Stimulated activated CD8-positive, alpha-beta memory T cell treated with anti-CD3 and anti-CD28 coated beads, Interleukin-7, amount 100 ng/mL, for 1 hour (primary cell): ENCODE results near the gene MPZL2.

Experiments
- DNase-seq, 2 donors: peaks; one replicate each; pipeline ENCODE4 v3.0.0-alpha.2; 2020; ENCODE audit warnings: low read depth in 2 of 2

The MPZL2 gene

DNA sequence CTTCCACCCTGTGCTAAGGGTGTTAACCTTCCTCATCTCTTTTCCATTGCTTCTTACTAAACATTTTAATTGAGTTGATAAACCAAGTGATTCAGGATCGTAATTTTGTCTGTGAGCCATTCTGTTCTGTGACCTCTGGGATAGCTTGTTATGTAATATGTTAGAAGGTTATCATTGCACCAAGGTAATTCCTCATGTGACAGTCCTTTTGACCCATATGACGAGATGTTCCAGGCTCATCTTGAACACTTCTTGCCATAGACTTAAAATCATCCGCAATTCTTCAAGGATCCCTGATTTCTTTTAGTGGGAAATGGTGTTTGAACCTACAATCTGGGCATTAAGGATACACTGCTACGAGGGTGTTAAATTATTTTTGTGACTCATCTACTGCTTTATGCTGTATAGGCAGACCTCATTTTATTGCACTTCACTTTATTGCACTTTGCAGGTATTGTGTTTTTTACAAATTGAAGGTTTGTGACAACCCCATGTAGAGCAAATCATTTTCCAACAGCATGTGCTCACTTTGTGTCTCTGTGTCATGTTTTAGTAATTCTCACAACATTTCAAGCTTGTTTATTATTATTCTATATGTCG is 19.0 kb upstream of the MPZL2 start:
- DNase-seq, result no peak

DNA sequence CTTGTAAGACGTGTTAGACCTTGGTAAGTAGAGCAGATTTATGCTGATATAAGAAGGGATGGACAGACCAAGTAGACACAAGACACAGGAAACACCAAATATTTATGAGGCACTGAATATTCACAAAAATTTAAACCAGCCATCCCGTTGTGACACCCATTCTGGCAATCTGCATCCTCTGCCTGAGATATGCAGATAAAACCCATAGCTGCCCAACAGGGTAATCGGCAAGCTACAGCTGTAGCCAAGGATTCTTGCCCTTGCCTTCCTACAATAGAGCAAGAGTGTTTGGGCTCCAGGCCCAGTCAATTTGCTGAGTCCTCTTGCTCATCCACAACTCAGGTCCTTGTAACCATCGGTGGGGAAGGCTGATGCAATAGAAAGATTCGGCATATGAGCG is 18.5 kb upstream of the MPZL2 start:
- no peak for DNase-seq

DNA sequence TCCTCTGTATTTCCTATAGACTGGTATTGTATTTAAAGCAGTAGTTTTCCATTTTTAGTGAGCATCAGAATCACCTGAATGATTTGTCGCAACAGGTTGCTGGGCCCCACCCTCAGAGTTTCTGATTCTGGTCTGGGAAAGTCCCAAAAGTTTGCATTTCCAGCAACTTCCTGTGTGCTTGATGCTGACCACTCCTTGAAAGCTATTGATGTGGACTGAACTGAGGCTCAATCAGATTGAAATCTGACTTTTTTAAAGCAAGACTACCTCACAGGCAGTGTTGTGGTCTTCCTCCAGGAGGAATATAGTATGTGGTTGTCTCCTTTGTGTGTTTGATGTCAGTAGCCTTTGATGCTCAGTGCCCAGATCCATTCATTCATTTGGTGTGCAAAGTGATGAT is 17.2 kb upstream of the MPZL2 start:
- no peak for DNase-seq

DNA sequence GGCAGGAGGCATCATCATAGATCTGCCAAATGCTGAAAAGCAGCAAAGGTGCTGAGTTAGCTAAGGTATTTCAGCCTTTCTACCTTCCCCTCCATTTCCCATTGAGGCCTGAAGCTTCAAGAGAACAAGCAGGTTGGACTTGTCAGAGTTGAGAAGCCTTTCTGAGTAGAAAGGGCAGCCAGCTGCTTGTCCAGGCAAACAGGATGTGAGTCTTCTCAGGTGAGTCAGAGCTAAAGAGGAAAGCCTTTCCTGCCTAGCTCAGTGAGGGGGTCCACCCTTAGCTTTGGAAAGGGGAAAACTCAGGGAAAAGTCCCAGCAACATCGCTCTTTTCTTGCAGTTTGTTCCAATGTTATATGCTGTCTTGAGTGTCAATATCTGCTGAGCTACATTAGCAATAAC is 13.2 kb upstream of the MPZL2 start:
- DNase-seq, result no peak

DNA sequence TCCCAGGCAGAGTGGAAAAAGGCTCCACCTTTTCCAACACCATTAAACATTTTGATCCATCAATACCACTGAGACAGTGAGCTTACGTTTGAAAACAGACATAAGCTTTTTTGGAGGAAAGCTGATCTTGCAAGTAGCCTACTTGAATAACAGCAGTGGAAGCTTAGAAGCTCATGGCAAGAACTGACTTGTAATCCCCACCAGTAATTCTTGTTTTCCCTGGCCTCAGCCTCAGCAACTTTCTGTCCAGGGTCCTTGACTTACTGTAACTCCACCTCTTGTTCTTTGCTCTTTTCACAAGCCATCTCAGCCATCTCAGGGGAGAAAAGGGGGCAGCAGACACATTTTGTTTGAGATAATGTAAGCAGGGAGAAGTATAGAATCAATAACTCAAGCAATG is 12.3 kb upstream of the MPZL2 start:
- DNase-seq, result no peak

DNA sequence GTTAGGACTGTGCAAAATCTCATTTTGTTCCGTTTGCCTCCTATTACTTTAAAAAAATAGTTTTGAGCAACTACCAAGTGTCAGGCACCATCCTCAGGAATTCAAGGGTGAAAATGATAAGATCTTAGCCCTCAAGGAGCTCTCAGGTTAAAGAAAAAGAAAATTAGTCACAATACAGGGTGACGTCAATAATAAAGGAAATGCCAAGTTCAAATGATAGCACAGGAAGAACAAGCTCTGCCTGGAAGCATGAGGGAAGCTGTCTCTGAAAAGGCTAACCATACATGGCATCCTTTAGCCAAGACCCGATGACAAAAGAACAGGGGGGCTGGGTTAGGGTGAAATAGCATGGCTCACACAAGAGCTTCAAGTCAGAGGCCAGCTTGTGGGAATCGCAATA is 11.1 kb upstream of the MPZL2 start:
- DNase-seq, result no peak

DNA sequence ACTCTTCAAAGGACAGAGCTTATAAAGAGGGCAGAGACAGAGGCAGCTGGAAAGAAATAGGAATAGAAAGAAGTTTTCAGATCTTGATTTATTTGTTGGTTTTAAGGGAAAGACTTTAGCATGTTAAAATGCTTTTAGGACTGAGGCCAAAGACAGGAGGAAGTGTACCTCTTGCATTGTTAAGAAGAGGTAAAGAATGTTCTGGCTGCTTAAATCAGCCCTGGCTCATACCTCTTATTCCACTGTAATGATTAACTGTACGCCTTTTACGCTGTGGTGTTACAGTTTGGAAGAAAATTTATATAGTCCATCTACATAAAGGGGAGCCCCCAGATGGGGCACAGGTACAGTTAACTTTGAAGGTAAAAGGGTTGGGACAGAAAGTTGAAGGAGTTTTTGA is 10.1 kb upstream of the MPZL2 start:
- DNase-seq, result no peak

DNA sequence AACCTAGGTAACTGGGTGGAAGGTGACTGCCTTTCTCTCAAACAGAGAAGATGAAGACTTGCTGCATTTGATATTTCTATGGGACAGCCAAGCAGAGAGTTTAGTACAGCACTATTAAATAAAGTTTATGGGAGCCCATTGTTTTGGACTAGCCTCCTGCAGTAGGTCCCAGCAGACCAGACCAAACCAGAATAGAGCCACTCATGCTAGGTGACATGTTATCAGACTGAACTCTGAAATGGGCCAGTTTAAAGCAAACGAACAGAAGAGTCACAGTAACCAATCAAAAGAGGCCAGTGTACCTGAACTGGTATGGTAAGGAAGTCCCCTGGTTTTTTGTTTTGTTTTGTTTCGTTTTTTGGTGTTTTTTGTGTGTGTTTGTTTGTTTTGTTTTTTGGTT is 7.9 kb upstream of the MPZL2 start:
- DNase-seq, result no peak

DNA sequence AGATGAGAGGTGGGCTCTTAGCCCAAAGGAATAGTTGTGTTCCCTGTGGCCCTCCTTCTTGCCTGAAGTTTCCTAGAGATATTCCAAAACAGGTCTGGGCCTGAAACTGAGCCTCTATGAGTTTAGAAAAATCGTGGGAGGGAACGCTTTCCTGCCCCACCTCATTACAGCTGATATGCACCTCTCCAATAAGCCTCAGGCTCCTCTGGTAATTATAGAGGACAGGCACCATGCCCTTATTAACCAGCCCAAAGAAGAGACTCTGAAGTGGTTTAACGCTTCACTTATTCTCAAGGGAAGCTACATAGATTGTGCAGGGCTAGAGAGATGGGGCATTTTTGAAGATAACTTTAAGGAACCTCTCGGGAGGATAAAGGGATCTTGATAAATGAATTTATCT is 3.4 kb upstream of the MPZL2 start:
- DNase-seq, result no peak

DNA sequence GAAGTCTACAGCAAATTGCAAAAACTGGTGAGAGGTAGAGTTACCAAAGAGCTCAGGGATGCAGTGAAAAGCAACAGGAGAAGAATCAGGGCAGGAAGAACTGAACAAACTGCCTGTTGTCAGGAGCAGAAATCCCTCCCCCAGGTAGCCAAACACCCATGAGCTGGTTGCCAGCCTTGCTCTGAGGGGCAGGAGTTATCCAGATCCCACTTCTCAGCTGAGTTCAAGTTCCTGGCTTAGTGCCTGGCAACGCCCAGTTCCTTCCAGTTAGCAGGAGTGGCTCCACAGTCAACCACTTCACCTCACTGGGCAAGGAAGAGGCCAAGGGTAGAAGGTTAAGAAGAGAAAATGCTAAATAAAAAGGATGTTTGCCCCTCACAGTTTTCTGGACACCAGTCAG is 1.9 kb upstream of the MPZL2 start:
- DNase-seq, result no peak

DNA sequence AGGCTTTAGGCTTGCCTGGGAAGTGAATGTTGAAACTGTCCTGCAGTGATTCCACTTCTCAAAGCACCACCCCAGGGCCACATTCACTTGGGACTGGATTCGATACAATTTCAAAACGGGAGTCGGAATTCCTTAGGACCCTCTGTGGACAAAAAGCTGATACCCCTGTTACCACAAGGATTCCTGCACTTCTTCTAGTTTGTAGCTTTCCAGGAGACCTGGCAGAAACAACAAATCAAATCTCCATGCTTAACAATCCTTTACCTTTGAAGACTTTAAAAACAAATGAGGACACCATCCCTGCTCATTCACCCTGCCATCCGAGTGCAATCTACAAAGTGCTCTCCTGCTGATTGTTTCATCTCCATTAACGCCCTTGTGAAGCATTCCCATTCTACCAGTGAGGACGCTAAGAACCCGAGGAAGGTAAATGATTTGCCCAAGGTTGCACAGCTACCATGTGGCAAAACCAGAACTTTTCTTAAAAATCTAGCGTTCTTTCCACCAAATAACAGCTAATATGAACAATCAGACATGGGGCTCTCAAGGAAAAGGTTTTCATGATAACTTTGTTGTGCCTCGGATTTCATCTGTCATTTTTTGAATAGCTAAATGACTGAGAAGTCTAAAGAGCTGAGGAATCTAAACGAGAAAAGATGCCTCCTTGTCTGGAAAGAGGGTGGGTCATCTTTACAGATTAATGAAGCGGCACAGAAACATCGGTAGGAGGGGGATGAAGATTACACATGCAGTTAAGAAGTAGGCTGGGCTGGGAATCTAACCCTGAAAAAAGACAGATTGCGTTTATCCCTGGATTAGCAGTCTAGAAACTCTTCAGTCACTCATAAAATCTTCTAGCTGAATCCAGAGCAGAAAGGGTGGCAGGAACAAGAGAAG is 720 bp upstream of the MPZL2 start:
- no peak for DNase-seq

DNA sequence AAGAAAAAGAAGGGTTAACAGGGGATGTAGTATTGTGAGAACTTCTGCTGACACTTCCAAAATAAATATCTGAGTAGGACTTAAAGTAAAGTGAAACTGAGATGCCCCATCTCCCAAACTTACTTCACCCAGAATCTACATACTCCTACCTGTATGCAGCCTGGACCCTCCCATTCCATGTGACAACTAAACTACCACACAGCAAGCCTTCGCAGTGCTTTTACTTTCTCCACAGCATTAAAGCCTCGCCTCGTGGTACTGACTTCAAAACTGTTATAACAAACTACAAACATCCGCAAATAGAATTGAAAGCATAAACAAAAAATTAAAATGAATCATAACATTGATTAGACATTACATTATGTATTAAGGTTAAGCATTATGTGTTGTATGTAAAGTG is 985 bp downstream of the MPZL2 start:
- no peak for DNase-seq

DNA sequence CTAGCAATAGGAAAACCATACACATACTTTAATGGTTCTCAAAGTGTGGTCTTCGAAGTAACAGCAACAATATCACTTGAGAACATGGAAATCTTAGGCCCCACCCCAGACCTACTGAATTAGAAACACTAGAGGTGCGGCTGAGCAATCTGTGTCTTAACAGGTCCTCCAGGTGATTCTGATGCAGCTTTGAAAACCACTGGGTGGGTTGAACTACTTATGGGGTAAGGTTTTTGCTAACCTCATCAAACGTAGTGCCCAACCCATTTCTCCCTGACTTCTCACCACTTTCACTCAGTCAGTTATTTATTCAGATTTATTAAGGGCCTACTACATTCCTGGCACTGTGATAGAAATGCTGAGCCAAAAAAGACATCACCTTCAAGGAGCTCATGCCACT is 3.7 kb downstream of the MPZL2 start:
- no peak for DNase-seq

DNA sequence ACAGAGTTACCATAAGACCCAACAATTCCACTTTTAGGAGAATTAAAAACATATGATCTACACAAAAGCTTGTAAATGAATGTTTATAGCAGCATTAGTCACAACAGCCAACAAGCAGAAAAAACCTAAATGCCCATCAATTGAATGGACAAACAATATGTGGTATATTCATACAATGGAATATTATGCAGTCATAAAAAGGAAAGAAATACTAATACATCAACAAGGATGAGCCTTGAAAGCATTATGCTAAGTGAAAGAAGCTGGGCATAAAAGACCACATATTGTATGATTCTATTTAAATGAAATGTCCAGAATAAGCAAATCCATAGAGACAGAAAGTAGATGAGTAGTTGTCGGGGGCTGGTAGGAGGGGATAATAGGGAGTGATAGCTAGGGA is 5.0 kb downstream of the MPZL2 start:
- DNase-seq, result no peak

DNA sequence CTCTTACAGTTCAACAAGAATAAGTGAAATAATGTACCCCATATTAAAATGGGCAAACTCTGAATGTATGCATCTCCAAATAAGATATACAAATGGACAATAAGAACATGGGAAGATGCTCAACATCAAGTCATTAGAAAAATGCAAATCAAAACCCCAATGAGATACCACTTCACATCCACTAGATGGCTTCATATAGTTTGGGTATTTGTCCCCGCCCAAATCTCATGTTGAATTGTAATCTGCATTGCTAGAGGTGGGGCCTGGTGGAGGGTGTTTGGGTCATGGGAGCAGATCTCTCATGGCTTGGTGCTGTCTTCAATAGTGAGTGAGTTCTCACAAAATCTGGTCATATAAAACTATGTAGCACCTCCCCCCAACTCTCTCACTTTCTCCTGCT is 5.7 kb downstream of the MPZL2 start:
- no peak for DNase-seq

DNA sequence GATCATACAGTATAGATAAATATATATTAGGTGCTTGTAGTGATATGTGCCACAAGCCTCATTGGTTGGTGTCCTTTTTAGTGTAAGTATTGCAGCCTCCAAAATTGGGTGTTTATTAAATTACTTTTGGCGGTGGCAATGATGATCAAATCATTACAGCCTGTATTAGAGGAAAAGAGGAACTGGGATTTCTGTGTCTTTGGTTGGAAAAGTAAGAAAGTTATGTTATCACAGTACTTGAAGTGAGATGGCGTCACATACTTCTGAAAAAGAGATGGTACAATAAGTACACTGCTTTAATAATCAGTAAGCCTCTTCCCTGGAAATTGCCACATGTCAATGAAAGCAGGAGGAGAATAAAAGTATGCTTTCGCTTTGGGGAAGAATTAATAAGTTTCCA is 11.4 kb downstream of the MPZL2 start:
- no peak for DNase-seq

DNA sequence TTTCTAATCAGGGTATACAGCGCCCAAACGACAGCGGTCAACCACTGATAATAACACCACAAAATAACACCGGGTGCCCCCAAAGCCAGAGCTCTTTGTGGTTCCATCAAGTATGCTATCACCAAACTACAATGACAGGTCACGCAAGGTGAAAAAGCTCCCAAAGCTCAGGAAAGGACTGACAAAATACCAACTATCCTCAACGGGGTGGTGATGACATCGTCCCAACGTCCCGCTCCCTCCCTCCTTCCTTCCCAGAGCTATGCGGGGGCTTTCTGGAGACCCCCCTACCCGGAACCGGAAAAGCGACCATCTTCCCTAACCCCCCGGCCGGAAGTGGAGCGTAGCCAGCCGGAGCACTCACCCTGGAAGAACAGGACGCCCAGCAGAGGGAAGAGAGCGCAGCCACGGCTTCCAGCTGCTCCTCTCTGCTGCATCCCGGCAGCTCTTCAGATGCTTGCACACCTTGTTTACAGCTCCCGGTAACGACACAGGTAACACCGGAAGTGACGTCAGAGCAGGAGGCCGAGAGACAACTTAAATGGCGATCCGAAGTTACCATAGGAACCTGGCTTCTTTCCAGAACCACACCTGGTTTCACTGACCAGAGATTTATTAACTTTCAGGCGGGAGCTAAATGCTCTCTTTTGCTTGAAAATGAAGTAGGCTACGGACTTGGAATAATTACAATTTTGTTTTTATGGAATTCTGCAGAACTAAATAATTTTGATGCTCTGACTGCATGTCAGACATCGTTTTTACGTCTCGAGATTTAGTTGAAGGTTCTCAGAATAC is 12.0 kb downstream of the MPZL2 start, which contains the start of gene MPZL3:
MPZL3 (minus strand) TSS at position 508 of the 795 bp plus-strand sequence; CDS start at position 437, 71 bp downstream.
- peak; percentile 47 to 66 for DNase-seq

DNA sequence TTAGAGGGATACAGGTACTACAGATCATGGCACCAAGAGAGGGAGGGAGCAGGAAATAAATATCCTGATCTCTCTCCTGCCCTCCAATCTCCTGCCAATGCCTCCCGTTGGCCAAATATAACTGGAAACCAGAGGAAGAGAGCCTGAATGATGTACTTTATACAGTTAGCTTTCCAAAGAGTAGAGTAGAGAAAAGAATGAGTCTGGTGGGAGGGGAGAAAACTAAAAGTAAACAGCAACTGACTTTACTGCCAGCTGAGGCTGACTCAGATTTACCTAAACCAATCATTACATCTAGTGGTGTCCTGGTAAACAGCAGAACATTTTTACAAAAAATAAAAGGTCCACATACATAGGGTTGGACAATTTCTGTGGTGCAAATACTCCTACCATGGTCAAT is 17.1 kb downstream of the MPZL2 start:
- no peak for DNase-seq

DNA sequence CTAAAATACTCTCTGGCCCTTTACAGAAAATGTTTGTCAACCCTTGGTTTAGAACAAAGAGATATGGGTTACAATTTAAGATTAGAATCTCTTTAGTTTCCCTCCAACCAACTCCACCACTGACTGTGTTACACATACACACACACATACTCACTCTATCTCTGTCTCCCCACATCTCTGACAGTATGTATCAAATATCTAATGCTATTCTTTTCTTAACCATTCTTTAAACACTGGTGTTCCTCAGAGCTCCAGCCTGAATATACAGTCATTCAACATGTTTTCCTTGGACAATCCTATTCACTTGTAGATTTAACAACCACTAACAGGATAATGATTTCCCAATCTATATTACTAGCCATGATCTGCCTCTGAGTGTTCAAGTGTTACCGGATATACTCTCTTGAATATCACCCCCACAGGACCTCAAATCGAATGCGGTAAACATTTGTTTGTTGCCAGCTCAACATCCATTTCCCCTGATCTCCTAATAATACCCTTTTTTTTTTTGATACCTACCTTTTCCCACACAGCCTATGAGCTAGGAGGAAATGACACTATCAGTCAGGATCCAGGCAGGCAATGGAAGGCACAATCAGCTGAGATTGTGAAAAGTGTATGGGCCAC is 18.0 kb downstream of the MPZL2 start:
- DNase-seq, result no peak

DNA sequence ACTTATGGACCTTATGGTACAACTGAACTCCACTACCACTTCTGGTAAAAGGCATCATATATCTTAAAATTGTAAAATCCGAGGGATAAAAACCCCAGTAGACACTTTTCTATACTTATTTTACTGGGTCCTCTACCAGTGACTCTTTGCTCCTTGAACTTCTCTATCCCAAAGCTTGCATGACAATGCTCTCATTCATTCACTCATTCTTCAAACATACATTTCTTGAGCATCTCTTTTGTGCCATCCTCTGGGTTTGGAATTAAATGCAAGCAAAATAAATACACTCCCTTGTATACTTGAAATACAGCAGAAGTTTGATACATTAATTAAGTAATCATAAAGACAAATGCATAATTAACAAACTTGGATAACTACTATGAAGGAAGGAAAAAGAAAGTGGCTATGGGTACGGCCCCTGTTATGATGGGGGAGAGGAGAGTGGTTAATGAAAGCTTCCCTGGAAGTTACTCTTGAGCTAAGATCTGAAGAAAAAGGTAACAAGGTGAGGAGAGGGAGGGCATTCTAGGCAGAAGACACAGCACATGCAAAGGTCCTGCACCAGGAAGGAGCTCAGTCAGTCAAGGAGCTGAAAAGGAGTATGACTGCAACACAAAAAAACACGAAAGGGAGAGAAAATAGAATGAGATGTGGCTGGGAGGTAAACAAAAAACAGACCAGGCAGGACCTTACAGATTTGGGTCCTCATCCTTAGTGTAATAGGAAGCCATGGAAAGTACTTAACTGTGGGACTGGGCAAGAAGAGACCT is 19.9 kb downstream of the MPZL2 start:
- no peak for DNase-seq

DNA sequence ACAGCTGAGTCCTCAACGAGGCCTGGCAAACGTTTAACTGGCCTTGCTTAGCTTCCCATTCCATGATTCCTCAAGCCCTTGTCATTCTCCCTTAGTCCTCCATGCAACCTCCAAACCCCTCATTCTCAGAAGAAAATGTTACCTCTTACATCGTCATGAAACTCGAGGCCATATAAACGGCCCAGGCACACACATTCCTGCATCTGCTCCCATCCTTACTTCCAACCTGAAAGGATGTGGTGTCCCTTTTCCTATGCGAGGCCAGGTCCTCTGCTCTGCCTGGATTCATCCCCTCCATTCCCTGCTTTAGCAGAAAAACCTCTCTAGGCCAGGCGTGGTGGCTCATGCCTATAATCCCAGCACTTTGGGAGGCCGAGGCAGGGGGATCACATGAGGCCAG is 20.9 kb downstream of the MPZL2 start:
- DNase-seq, result no peak

DNA sequence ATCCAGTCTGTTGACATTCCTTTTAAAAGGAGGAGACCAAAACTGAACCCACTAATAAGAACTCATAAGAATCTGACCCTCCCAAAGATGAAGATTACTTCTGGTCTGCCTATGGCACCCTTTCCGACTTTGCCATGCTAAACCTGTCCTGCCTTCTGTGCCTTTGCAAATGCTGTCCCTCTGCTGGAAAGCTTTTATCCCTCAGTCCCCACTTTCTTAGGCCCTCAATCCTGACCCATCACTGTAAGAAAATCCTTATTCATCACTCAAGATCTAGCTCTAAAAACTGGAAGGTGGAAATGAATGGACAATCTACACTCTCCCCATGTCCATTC is 22.4 kb downstream of the MPZL2 start:
- DNase-seq, result no peak
